Natural killer cell treated with Interleukin-12 subunit alpha and Interleukin-12 subunit beta and Interleukin-15 and Interleukin-18, amount 100 ng/mL, for 72 hours (primary cell): ENCODE results near the gene KCNMB3. TPM values are rescaled to one million over a fixed set of nuclear protein-coding genes. Genes with fewer than 3 reads are reported as not detected.
"Not testable (repeated sequence)": the region's sequence is repeated elsewhere in the genome, so short reads cannot be mapped to it uniquely, and the experiment has no call there.

Experiments used
- ATAC-seq, 2 donors: fragments of 150-1000 bp; cut with Tn5 transposase in 1 of 2; sonication (Bioruptor Pico), chemical (Tn5 transposase) in 1 of 2; 2 replicates each; pipeline ENCODE4 v1.10.0; 2021
- DNase-seq: peaks from one replicate; pipeline ENCODE4 v3.0.0; 2022; ENCODE audit warnings: low spot score
- H3K27ac Mint-ChIP-seq, 2 donors: 1 replicate in 1 of 2; 2 replicates in 1 of 2; pipeline ENCODE4 v1.8.0; 2022; ENCODE audit warnings: mixed read lengths in 2 of 2, mild to moderate bottlenecking in 1 of 2, moderate library complexity in 1 of 2
- H3K27me3 Mint-ChIP-seq, 2 donors: 1 replicate in 1 of 2; 2 replicates in 1 of 2; pipeline ENCODE4 v1.8.0; 2022; ENCODE audit warnings: mixed read lengths in 2 of 2
- H3K36me3 Mint-ChIP-seq: one replicate; pipeline ENCODE4 v1.8.0; 2022; ENCODE audit warnings: mixed read lengths
- H3K4me1 Mint-ChIP-seq, 2 donors: 1 replicate in 1 of 2; 2 replicates in 1 of 2; pipeline ENCODE4 v1.8.0; 2022; ENCODE audit warnings: low read depth in 2 of 2, mixed read lengths in 2 of 2, mild to moderate bottlenecking in 1 of 2
- H3K4me3 Mint-ChIP-seq: one replicate; pipeline ENCODE4 v1.8.0; 2022; ENCODE audit warnings: mixed read lengths
- H3K9me3 Mint-ChIP-seq: 2 replicates; pipeline ENCODE4 v1.8.0; 2022; ENCODE audit warnings: mixed read lengths
- total RNA-seq, 2 donors: library from RNA; stranded (reverse); gene quantifications; one replicate each; pipeline ENCODE4 v1.2.3, GENCODE V29; 2022

KCNMB3 gene
- total RNA-seq, 2 donors from 2014 or later: 2.0 to 2.1 TPM

- not testable (repeated sequence) for H3K27me3 Mint-ChIP-seq, H3K4me3 Mint-ChIP-seq, H3K27ac Mint-ChIP-seq, ATAC-seq, DNase-seq
- Mint-ChIP-seq H3K9me3 (peaks cover 11% of the 10 kb centered on the region), H3K36me3 (peaks cover 19% of the 10 kb centered on the region), H3K4me1 (peaks cover 17 to 25% of the 10 kb centered on the region in 2 donors)
Measured at GRCh38 chr3:179257742-179258141, 6.8 kb upstream of the KCNMB3 start.

GRCh38 chr3:179256813-179257212, 5.9 kb upstream of the KCNMB3 start:
- peaks cover 19% of the 10 kb centered on the region for H3K36me3 Mint-ChIP-seq
- ATAC-seq (no peak), DNase-seq (no peak)

GRCh38 chr3:179247289-179248015, 3.5 kb downstream of the KCNMB3 start:
- no peaks in the 10 kb centered on the region for H3K4me1 Mint-ChIP-seq

More at GRCh38 chr3:179256813-179257212, 5.9 kb upstream of the KCNMB3 start:
- Mint-ChIP-seq H3K4me1 (peaks cover 17 to 25% of the 10 kb centered on the region in 2 donors), H3K27me3 (peaks cover 0 to 3% of the 10 kb centered on the region in 2 donors), H3K4me3 (no peak overlapping the region), H3K27ac (no peak overlapping the region), H3K9me3 (peaks cover 11% of the 10 kb centered on the region)

GRCh38 chr3:179244878-179245277, 6.0 kb downstream of the KCNMB3 start:
- no peak overlapping the region for H3K27ac Mint-ChIP-seq
- no peak overlapping the region for H3K4me3 Mint-ChIP-seq
- H3K27me3 Mint-ChIP-seq: no peaks in the 10 kb centered on the region
- DNase-seq: no peak
- no peaks in the 10 kb centered on the region for H3K4me1 Mint-ChIP-seq
- no peaks in the 10 kb centered on the region for H3K9me3 Mint-ChIP-seq
- no peak for ATAC-seq
- peaks cover 6% of the 10 kb centered on the region for H3K36me3 Mint-ChIP-seq

More at GRCh38 chr3:179247289-179248015, 3.5 kb downstream of the KCNMB3 start:
- DNase-seq (no peak), ATAC-seq (no peak)
- Mint-ChIP-seq H3K9me3 (no peaks in the 10 kb centered on the region), H3K27ac (no peak overlapping the region), H3K4me3 (no peak overlapping the region), H3K27me3 (no peaks in the 10 kb centered on the region), H3K36me3 (peaks cover 6% of the 10 kb centered on the region)

GRCh38 chr3:179242859-179243258, 8.1 kb downstream of the KCNMB3 start:
- H3K4me1 Mint-ChIP-seq, ATAC-seq, H3K27me3 Mint-ChIP-seq, H3K27ac Mint-ChIP-seq, DNase-seq, H3K4me3 Mint-ChIP-seq, H3K36me3 Mint-ChIP-seq, H3K9me3 Mint-ChIP-seq: not testable (repeated sequence)

- H3K27ac Mint-ChIP-seq, ATAC-seq, H3K9me3 Mint-ChIP-seq, H3K4me3 Mint-ChIP-seq, H3K36me3 Mint-ChIP-seq, H3K27me3 Mint-ChIP-seq, DNase-seq, H3K4me1 Mint-ChIP-seq: not testable (repeated sequence)
Measured at GRCh38 chr3:179240299-179240698, 10.6 kb downstream of the KCNMB3 start.

GRCh38 chr3:179236669-179237301, 14.1 kb downstream of the KCNMB3 start:
- no peak overlapping the region for H3K4me3 Mint-ChIP-seq
- H3K27me3 Mint-ChIP-seq: no peaks in the 10 kb centered on the region
- peaks cover 0 to 4% of the 10 kb centered on the region in 2 donors for H3K4me1 Mint-ChIP-seq
- H3K36me3 Mint-ChIP-seq: peaks cover 6% of the 10 kb centered on the region
- ATAC-seq (peak in 1 of 2 donors; percentile 63), DNase-seq (no peak)
- H3K9me3 Mint-ChIP-seq: no peaks in the 10 kb centered on the region
- no peak overlapping the region for H3K27ac Mint-ChIP-seq

- ATAC-seq (no peak), DNase-seq (no peak)
- Mint-ChIP-seq H3K4me3 (no peak overlapping the region), H3K9me3 (no peaks in the 10 kb centered on the region), H3K27ac (no peak overlapping the region), H3K4me1 (peaks cover 0 to 4% of the 10 kb centered on the region in 2 donors), H3K36me3 (peaks cover 10% of the 10 kb centered on the region), H3K27me3 (no peaks in the 10 kb centered on the region)
Measured at GRCh38 chr3:179234199-179234598, 16.7 kb downstream of the KCNMB3 start.

GRCh38 chr3:179233043-179233442, 17.9 kb downstream of the KCNMB3 start:
- ATAC-seq: no peak
- Mint-ChIP-seq H3K4me3 (no peak overlapping the region), H3K27ac (no peak overlapping the region), H3K9me3 (no peaks in the 10 kb centered on the region), H3K4me1 (peaks cover 0 to 4% of the 10 kb centered on the region in 2 donors), H3K36me3 (peaks cover 10% of the 10 kb centered on the region), H3K27me3 (no peaks in the 10 kb centered on the region)
- no peak for DNase-seq

- DNase-seq: no peak
- Mint-ChIP-seq H3K36me3 (peaks cover 4% of the 10 kb centered on the region), H3K4me3 (no peak overlapping the region), H3K4me1 (no peaks in the 10 kb centered on the region), H3K27ac (no peak overlapping the region), H3K9me3 (no peaks in the 10 kb centered on the region), H3K27me3 (no peaks in the 10 kb centered on the region)
- ATAC-seq: no peak
Measured at GRCh38 chr3:179229177-179229576, 21.7 kb downstream of the KCNMB3 start.

- Mint-ChIP-seq H3K9me3 (no peaks in the 10 kb centered on the region), H3K27ac (no peak overlapping the region), H3K4me1 (no peaks in the 10 kb centered on the region), H3K36me3 (peaks cover 4% of the 10 kb centered on the region), H3K27me3 (no peaks in the 10 kb centered on the region), H3K4me3 (no peak overlapping the region)
- DNase-seq: no peak
- no peak for ATAC-seq
Measured at GRCh38 chr3:179227349-179227748, 23.6 kb downstream of the KCNMB3 start.

GRCh38 chr3:179224584-179224983, 26.3 kb downstream of the KCNMB3 start:
- ATAC-seq (no peak), DNase-seq (no peak)
- no peaks in the 10 kb centered on the region for H3K4me1 Mint-ChIP-seq
- no peaks in the 10 kb centered on the region for H3K36me3 Mint-ChIP-seq
- no peaks in the 10 kb centered on the region for H3K27me3 Mint-ChIP-seq
- H3K27ac Mint-ChIP-seq: no peak overlapping the region
- no peaks in the 10 kb centered on the region for H3K9me3 Mint-ChIP-seq
- no peak overlapping the region for H3K4me3 Mint-ChIP-seq

- no peaks in the 10 kb centered on the region for H3K4me1 Mint-ChIP-seq
- no peaks in the 10 kb centered on the region for H3K9me3 Mint-ChIP-seq
- H3K27ac Mint-ChIP-seq: no peak overlapping the region
- no peak overlapping the region for H3K4me3 Mint-ChIP-seq
- ATAC-seq: no peak
- H3K36me3 Mint-ChIP-seq: no peaks in the 10 kb centered on the region
- DNase-seq: no peak
- no peaks in the 10 kb centered on the region for H3K27me3 Mint-ChIP-seq
Measured at GRCh38 chr3:179223548-179223947, 27.4 kb downstream of the KCNMB3 start.

- not testable (repeated sequence) for ATAC-seq, DNase-seq, H3K27ac Mint-ChIP-seq, H3K36me3 Mint-ChIP-seq, H3K27me3 Mint-ChIP-seq, H3K4me3 Mint-ChIP-seq, H3K9me3 Mint-ChIP-seq, H3K4me1 Mint-ChIP-seq
Measured at GRCh38 chr3:179218213-179218612, 32.7 kb downstream of the KCNMB3 start.
